Upper lobe of right lung (tissue), 1 donor: ENCODE results near the gene HERC2. TPM values are rescaled to one million over a fixed set of nuclear protein-coding genes. Genes with fewer than 3 reads are reported as not detected.
"Not testable (repeated sequence)": the region's sequence is repeated elsewhere in the genome, so short reads cannot be mapped to it uniquely, and the experiment has no call there.

Experiments
- ATAC-seq: fragments of 200-7000 bp; cut with Tn5 transposase; one replicate; pipeline ENCODE4 v1.9.1; 2020; ENCODE audit warnings: mild to moderate bottlenecking, moderate library complexity
- DNase-seq: peaks from one replicate; pipeline ENCODE4 v3.0.0-alpha.2; 2020
- H3K27ac ChIP-seq: fragments of 200-600 bp; one replicate; pipeline ENCODE4 v1.8.0; 2022
- H3K27me3 ChIP-seq: fragments of 200-600 bp; one replicate; pipeline ENCODE4 v1.8.0; 2022; ENCODE audit warnings: mild to moderate bottlenecking
- H3K36me3 ChIP-seq: fragments of 200-600 bp; one replicate; pipeline ENCODE4 v1.8.0; 2022
- H3K4me1 ChIP-seq: fragments of 200-600 bp; one replicate; pipeline ENCODE4 v1.8.0; 2022
- H3K4me3 ChIP-seq: fragments of 200-600 bp; one replicate; pipeline ENCODE4 v1.8.0; 2022; ENCODE audit warnings: mild to moderate bottlenecking
- H3K9me3 ChIP-seq: fragments of 200-600 bp; one replicate; pipeline ENCODE4 v1.8.0; 2022
- intact Hi-C: fragments of 100-400 bp; cut with DNase I; formaldehyde crosslinking; loops from one replicate; pipeline ENCODE4 v1.11.0; 2022
- total RNA-seq: library from RNA; stranded (reverse); fragmentation: NEBNext Ultra II Directional; extraction: Animal tissue kit (Norgen Biotek cat#: 25700); gene quantifications from one replicate; pipeline ENCODE4 v1.2.1, GENCODE V29; 2021
- TF ChIP-seq, protein P1 (sequence below): fragments of 200-600 bp; IDR thresholded peaks from one replicate; pipeline ENCODE4 v1.8.0; 2022; ENCODE audit warnings: antibody characterized with exemption
- donor health status: DM: no; HTN: yes; CAD: no; lungs with severe emphysema.

HERC2 gene
- total RNA-seq, 1 donor from 2014 or later, result 56.9 TPM

DNA sequence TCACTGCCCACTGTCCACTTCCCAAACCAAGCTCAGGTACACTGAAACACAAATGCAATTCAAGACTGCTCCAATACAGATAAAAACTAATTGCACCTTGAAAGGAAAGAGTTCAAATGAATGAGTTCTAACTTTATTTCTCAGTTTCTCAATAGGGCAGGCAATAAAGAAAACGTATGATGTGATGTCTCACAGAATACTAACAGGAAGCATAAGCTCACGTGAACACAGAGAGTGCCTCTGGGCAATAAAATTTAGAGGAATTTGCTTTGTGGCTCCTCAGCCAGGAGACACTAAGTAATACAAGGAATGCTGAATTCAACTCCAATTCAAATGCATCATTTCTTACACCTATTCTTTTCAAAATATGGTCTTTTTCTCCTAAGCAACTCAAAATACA, 140.6 kb downstream of the HERC2 start:
- H3K36me3 ChIP-seq, result peaks cover 64% of the 10 kb centered on the region
- no peaks in the 10 kb centered on the region for H3K27me3 ChIP-seq
- intact Hi-C loops, result no loop called here
- TF ChIP-seq, protein P1, sequence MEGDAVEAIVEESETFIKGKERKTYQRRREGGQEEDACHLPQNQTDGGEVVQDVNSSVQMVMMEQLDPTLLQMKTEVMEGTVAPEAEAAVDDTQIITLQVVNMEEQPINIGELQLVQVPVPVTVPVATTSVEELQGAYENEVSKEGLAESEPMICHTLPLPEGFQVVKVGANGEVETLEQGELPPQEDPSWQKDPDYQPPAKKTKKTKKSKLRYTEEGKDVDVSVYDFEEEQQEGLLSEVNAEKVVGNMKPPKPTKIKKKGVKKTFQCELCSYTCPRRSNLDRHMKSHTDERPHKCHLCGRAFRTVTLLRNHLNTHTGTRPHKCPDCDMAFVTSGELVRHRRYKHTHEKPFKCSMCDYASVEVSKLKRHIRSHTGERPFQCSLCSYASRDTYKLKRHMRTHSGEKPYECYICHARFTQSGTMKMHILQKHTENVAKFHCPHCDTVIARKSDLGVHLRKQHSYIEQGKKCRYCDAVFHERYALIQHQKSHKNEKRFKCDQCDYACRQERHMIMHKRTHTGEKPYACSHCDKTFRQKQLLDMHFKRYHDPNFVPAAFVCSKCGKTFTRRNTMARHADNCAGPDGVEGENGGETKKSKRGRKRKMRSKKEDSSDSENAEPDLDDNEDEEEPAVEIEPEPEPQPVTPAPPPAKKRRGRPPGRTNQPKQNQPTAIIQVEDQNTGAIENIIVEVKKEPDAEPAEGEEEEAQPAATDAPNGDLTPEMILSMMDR, result no peak
- ATAC-seq (no peak), DNase-seq (no peak)
- no peaks in the 10 kb centered on the region for H3K9me3 ChIP-seq
- no peaks in the 10 kb centered on the region for H3K4me1 ChIP-seq
- no peak overlapping the region for H3K27ac ChIP-seq
- H3K4me3 ChIP-seq, result no peak overlapping the region

DNA sequence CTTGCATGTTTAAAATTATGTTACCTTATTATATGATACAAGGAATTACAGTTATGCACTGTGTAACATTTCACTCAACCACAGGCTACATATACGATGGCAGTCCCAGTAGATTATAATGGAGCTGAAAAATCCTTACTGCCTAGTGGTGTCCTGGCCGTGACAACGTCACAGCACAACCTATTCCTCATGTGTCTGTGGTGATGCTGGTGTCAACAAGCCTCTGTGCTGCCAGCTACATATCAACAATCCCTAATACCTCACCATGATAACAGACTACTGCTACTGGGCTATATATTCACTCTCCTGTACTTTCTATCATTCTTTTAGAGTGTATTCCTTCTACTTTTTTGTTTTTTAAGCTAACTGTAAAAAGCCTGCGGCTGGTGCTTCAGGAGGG, 142.7 kb downstream of the HERC2 start:
- TF ChIP-seq, protein P1, result no peak
- Histone ChIP-seq H3K27ac (no peak overlapping the region), H3K9me3 (no peaks in the 10 kb centered on the region), H3K4me3 (no peak overlapping the region), H3K36me3 (peaks cover 67% of the 10 kb centered on the region), H3K27me3 (no peaks in the 10 kb centered on the region), H3K4me1 (no peaks in the 10 kb centered on the region)
- DNase-seq (no peak), ATAC-seq (no peak)
- intact Hi-C loops, result no loop called here

DNA sequence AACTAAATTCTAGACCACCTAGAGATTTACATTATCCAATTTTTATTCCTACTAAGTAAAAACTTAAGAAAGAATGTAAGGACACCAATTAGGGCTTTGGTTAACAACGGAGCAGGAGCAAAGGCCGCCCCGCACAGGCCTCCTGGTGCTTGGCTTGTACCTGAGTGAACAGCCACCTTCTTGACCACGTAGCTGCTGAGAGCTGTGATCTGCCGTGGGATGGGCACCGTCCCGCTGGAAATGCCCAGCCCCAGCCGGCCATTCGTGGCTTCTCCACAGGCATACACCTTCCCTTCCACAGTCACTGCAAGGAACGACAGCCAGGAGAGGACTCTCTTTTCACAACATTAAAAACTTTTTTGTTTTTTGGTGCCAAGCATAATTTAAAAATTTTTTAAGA, 143.3 kb downstream of the HERC2 start:
- Histone ChIP-seq H3K4me1 (no peaks in the 10 kb centered on the region), H3K27me3 (no peaks in the 10 kb centered on the region), H3K27ac (no peak overlapping the region), H3K36me3 (peaks cover 70% of the 10 kb centered on the region), H3K4me3 (no peak overlapping the region), H3K9me3 (no peaks in the 10 kb centered on the region)
- TF ChIP-seq, protein P1, result no peak
- intact Hi-C loops, result no loop called here
- DNase-seq (no peak), ATAC-seq (no peak)

DNA sequence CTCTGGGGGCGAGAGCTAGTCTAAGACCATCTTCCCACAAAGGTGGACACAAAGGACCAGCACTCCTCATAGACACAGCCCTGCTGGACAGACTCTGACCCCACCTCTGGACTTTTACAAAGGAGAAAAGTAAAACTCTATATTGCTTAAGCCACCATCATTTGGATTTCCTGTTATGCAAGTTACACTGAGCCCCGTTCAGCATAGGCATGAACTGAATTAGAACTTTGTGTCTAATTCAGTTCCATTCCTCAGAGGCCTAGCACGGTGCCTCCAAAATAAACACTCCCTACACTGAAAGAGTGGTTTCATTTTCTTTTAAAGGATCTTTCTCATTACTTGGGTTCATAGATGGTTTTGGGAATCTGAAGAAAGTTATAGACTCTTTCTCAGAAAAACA, 143.7 kb downstream of the HERC2 start:
- no peaks in the 10 kb centered on the region for H3K4me1 ChIP-seq
- TF ChIP-seq, protein P1, result no peak
- no peaks in the 10 kb centered on the region for H3K9me3 ChIP-seq
- H3K27ac ChIP-seq, result no peak overlapping the region
- peaks cover 74% of the 10 kb centered on the region for H3K36me3 ChIP-seq
- ATAC-seq (no peak), DNase-seq (no peak)
- intact Hi-C loops, result no loop called here
- no peak overlapping the region for H3K4me3 ChIP-seq
- H3K27me3 ChIP-seq, result no peaks in the 10 kb centered on the region

DNA sequence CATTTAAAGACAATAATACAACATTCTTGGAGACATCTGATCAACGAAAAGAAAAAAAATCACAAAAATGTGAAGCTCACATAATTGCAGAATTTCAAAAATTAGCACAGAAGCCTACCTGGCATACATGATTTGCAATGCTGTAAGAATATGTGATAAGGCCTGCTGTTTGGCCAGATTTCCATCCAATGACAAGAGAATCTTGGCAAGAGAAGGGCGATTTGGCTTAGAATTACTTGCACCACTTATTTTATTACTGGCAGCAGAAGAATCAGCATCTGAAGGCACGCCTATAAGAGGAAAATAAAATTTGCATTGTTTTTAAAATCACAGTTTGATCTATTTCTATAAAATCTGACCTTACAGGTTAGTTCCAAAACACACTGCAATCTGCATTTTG, 152.6 kb downstream of the HERC2 start:
- peaks cover 66% of the 10 kb centered on the region for H3K36me3 ChIP-seq
- no peaks in the 10 kb centered on the region for H3K9me3 ChIP-seq
- intact Hi-C loops, result no loop called here
- H3K27ac ChIP-seq, result no peak overlapping the region
- no peak overlapping the region for H3K4me3 ChIP-seq
- DNase-seq (no peak), ATAC-seq (no peak)
- H3K27me3 ChIP-seq, result no peaks in the 10 kb centered on the region
- TF ChIP-seq, protein P1, result no peak
- no peaks in the 10 kb centered on the region for H3K4me1 ChIP-seq

DNA sequence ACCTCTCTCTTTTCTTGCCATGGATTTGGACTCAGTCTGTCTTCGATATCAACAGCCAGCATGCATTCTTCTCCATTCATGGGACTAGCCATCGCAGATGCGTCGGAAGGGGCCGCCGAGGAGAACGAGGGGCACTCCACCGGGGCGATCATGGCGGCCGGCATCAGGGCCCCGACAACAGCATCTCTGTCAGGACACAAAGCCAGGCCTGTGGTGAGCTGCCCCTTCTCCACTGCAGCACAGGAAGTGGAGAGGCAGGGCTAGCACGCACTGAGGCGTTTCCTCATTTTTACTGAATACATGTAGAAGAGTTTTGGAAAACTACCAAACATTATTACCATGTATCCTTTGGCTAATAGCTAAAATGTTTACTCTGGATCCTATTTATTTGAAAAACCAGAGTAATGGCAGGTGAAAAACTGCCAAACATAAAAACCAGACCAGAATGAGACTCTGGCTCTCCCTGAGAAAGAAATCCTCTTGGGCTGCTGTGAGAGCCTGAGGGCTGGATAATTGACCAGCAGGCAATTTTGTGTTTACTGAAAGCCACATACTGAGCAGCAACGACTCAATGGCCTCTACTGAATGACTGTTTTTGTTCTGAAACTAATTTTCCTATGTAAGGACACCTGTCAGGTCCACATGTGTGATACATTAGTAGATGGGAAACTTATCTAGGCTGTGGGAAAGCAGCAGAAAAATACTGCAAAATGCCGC, 153.4 kb downstream of the HERC2 start:
- H3K9me3 ChIP-seq, H3K4me3 ChIP-seq, H3K4me1 ChIP-seq, H3K27me3 ChIP-seq, intact Hi-C loops, ATAC-seq, DNase-seq, H3K27ac ChIP-seq: not testable (repeated sequence)
- peaks cover 68% of the 10 kb centered on the region for H3K36me3 ChIP-seq
